Keratinocyte (primary cell): ENCODE measurements around the gene IL17RD.

Experiments used
- CTCF ChIP-seq, 3 experiments: IDR thresholded peaks in 1 of 3; conservative IDR thresholded peaks in 1 of 3; optimal IDR thresholded peaks in 1 of 3; 2 replicates in 2 of 3; 3 replicates in 1 of 3; pipeline versions ENCODE3 to v1.5.1; 2011; ENCODE audit warnings: low read length in 3 of 3, mild to moderate bottlenecking in 3 of 3, moderate library complexity in 2 of 3, control low read depth in 1 of 3, inconsistent platforms in 1 of 3; ENCODE audit not compliant: insufficient read depth in 2 of 3; ENCODE audit errors: extremely low read depth in 1 of 3
- EZH2 ChIP-seq: IDR thresholded peaks from one replicate; pipeline ENCODE4 v1.6.1; 2012; ENCODE audit warnings: inconsistent platforms, mild to moderate bottlenecking, low read length, moderate library complexity

- TF ChIP-seq CTCF (optimal IDR thresholded peaks at IDR 0.05 in 1 of 3, IDR thresholded peaks at IDR 0.05 in 1 of 3, conservative IDR thresholded peaks at IDR 0.05 in 1 of 3; ENCODE audit: extremely low read depth in 1 of 3, insufficient read depth in 2 of 3, low read length in 3 of 3) (no peak), EZH2 (no peak)
Measured at GRCh38 chr3:57048728-57049127, 116.4 kb downstream of the IL17RD start.
